A549 (cell line): ENCODE results near the gene RFESD. TPM values are rescaled to one million over a fixed set of nuclear protein-coding genes. Genes with fewer than 3 reads are reported as not detected.

Experiments
- ATAC-seq, 2 experiments: fragments of 200-7000 bp in 1 of 2; fragments of >200 bp in 1 of 2; cut with Nextera tagmentation in 1 of 2; cut with Tn5 transposase in 1 of 2; 3 replicates each; pipeline versions ENCODE4 v1.8.0 to v1.9.1; 2018 to 2020; ENCODE audit warnings: mild to moderate bottlenecking in 1 of 2, moderate library complexity in 1 of 2
- CTCF ChIA-PET: fragments of 300-600 bp; sonication (Branson Sonifier 250); formaldehyde crosslinking; extraction: SDS; loops from one replicate; lab custom pipeline; 2021; ENCODE audit warnings: antibody characterized with exemption, inconsistent platforms; lab: Yijun Ruan, JAX
- POLR2A ChIA-PET: fragments of 350-600 bp; formaldehyde crosslinking; extraction: SDS; loops from one replicate; lab custom pipeline; 2021; ENCODE audit warnings: antibody characterized with exemption, inconsistent platforms; lab: Yijun Ruan, JAX
- DNase-seq, 2 experiments: peaks; one replicate each; pipeline versions ENCODE4 v3.0.0 to v3.0.0-alpha.2; 2011 to 2016; ENCODE audit warnings: low read depth in 1 of 2, low spot score in 1 of 2
- FAIRE-seq: peaks from 2 replicates; lab custom pipeline; 2011; peaks lifted over from hg19 to GRCh38; lab: Jason Lieb, UNC
- H3K27ac ChIP-seq, 2 experiments: fragments of >200 bp; sonication (Bioruptor Twin); formaldehyde crosslinking; 3 replicates each; pipeline ENCODE4 v1.5.1; 2016 to 2017
- H3K4me1 ChIP-seq: fragments of >200 bp; sonication (Bioruptor Twin); formaldehyde crosslinking; 3 replicates; pipeline ENCODE4 v1.6.1; 2016
- H3K4me2 ChIP-seq: fragments of >200 bp; sonication (Bioruptor Twin); formaldehyde crosslinking; 3 replicates; pipeline ENCODE4 v1.6.1; 2016
- H3K4me3 ChIP-seq: fragments of >200 bp; sonication (Bioruptor Twin); formaldehyde crosslinking; 3 replicates; pipeline ENCODE4 v1.5.1; 2016
- H3K9me3 ChIP-seq: fragments of >200 bp; sonication (Bioruptor Twin); formaldehyde crosslinking; 3 replicates; pipeline ENCODE4 v1.6.1; 2016
- CBX2 ChIP-seq: fragments of 200-600 bp; sonication (generic); IDR thresholded peaks from 2 replicates; pipeline ENCODE4 v1.6.1; 2016; ENCODE audit warnings: low read depth, mild to moderate bottlenecking, borderline replicate concordance
- CHD2 ChIP-seq: fragments of 150-350 bp; IDR thresholded peaks from 2 replicates; pipeline ENCODE4 v1.6.1; 2014; ENCODE audit warnings: low read length; ENCODE audit not compliant: partially characterized antibody
- EHMT2 ChIP-seq: fragments of 200-600 bp; sonication (generic); IDR thresholded peaks from 2 replicates; pipeline ENCODE4 v1.6.1; 2016; ENCODE audit warnings: antibody characterized with exemption, low read depth, mild to moderate bottlenecking, moderate library complexity
- FOSL2 ChIP-seq, 2 experiments: fragments of 450-650 bp in 1 of 2; fragments of >200 bp in 1 of 2; sonication (Bioruptor Twin) in 1 of 2; formaldehyde crosslinking; IDR thresholded peaks; 2 replicates each; pipeline versions ENCODE4 v1.5.0 to v1.6.1; 2016 to 2020; ENCODE audit warnings: mild to moderate bottlenecking in 1 of 2, moderate library complexity in 1 of 2
- FOXS1 ChIP-seq: fragments of 250-450 bp; sonication (Bioruptor Pico); IDR thresholded peaks from 2 replicates; pipeline ENCODE4 v1.5.0; 2020; ENCODE audit warnings: mild to moderate bottlenecking, moderate library complexity
- HOXA7 ChIP-seq: fragments of 250-450 bp; sonication (Bioruptor Pico); IDR thresholded peaks from 2 replicates; pipeline ENCODE4 v1.5.0; 2020; ENCODE audit warnings: mild to moderate bottlenecking, moderate library complexity
- HOXB13 ChIP-seq: fragments of 250-450 bp; sonication (Bioruptor Pico); IDR thresholded peaks from 2 replicates; pipeline ENCODE4 v1.5.0; 2020; ENCODE audit warnings: low read depth, mild to moderate bottlenecking, moderate library complexity
- KDM1A ChIP-seq: fragments of 200-600 bp; sonication (generic); IDR thresholded peaks from 2 replicates; pipeline ENCODE4 v1.6.1; 2016; ENCODE audit warnings: low read depth, mild to moderate bottlenecking
- MAZ ChIP-seq: fragments of 150-350 bp; IDR thresholded peaks from 2 replicates; pipeline ENCODE4 v1.6.1; 2014; ENCODE audit warnings: antibody characterized with exemption, low read depth, low read length, borderline replicate concordance
- MYC ChIP-seq: IDR thresholded peaks from 2 replicates; pipeline ENCODE4 v1.6.1; 2012; ENCODE audit warnings: mild to moderate bottlenecking, inconsistent platforms, low read length, improper control_type of control experiment, borderline replicate concordance
- NFE2L2 ChIP-seq: fragments of 150-350 bp; conservative IDR thresholded peaks from 2 replicates; pipeline ENCODE4 v1.6.1; 2014; ENCODE audit warnings: low read length
- NPAS2 ChIP-seq: fragments of 250-450 bp; sonication (Bioruptor Pico); IDR thresholded peaks from 2 replicates; pipeline ENCODE4 v1.8.0; 2022; ENCODE audit warnings: mild to moderate bottlenecking, moderate library complexity, borderline replicate concordance
- NR3C1 ChIP-seq: fragments of >200 bp; sonication (Bioruptor Twin); formaldehyde crosslinking; IDR thresholded peaks from 3 replicates; pipeline ENCODE4 v1.6.1; 2017
- PHF8 ChIP-seq: fragments of 200-600 bp; sonication (generic); IDR thresholded peaks from 2 replicates; pipeline ENCODE4 v1.6.1; 2016; ENCODE audit warnings: low read depth, mild to moderate bottlenecking, antibody characterized with exemption, moderate library complexity, borderline replicate concordance
- POLR2A ChIP-seq: IDR thresholded peaks from 2 replicates; pipeline ENCODE4 v1.6.1; 2012; ENCODE audit warnings: mild to moderate bottlenecking, low read length
- POLR2AphosphoS2 ChIP-seq: conservative IDR thresholded peaks from 2 replicates; pipeline ENCODE4 v1.6.1; 2012; ENCODE audit warnings: low read length, improper control_type of control experiment, inconsistent platforms
- RFX5 ChIP-seq: fragments of 450-650 bp; IDR thresholded peaks from 2 replicates; pipeline ENCODE4 v1.7.1; 2014; ENCODE audit warnings: antibody characterized with exemption, mild to moderate bottlenecking, moderate library complexity
- RNF2 ChIP-seq: fragments of 200-600 bp; sonication (generic); IDR thresholded peaks from 2 replicates; pipeline ENCODE4 v1.6.1; 2016; ENCODE audit warnings: low read depth, mild to moderate bottlenecking, antibody characterized with exemption, moderate library complexity, borderline replicate concordance
- TP53 ChIP-seq: fragments of 250-450 bp; sonication (Bioruptor Pico); IDR thresholded peaks from 2 replicates; pipeline ENCODE4 v1.5.0; 2021; ENCODE audit warnings: mild to moderate bottlenecking, moderate library complexity
- ZSCAN20 ChIP-seq: fragments of 250-450 bp; sonication (Bioruptor Pico); IDR thresholded peaks from 2 replicates; pipeline ENCODE4 v1.8.0; 2022; ENCODE audit warnings: mild to moderate bottlenecking, moderate library complexity
- WGBS: methylation state at CpG from one replicate; pipeline ENCODE4 v1.1.6; 2017; ENCODE audit errors: missing lambda C conversion rate; 5-methylcytosine and 5-hydroxymethylcytosine counted together
- polyA plus RNA-seq, 4 experiments: library from polyadenylated mRNA; depleted of rRNA in 3 of 4; stranded (reverse); fragments of >200 nt; fragmentation: RNase III in 1 of 4; extraction: RNeasy Plus Mini Kit Qiagen cat#74134 plus additional on column Dnase treatment in 1 of 4; gene quantifications; 2 replicates in 3 of 4; 3 replicates in 1 of 4; pipeline ENCODE4 v1.2.3, GENCODE V29; 2011 to 2017
- TF ChIP-seq, protein P1 (sequence below): fragments of >200 bp; sonication (Bioruptor Twin); formaldehyde crosslinking; IDR thresholded peaks from 3 replicates; pipeline ENCODE4 v1.6.1; 2016
- TF ChIP-seq, protein P2 (sequence below): fragments of 450-650 bp; IDR thresholded peaks from 2 replicates; pipeline ENCODE4 v1.6.1; 2014; ENCODE audit warnings: antibody characterized with exemption
- TF ChIP-seq, protein P3 (sequence below): IDR thresholded peaks from 2 replicates; pipeline ENCODE4 v1.6.1; 2012; ENCODE audit warnings: low read depth, borderline replicate concordance
- TF ChIP-seq, protein P4 (sequence below): fragments of 150-350 bp; IDR thresholded peaks from 2 replicates; pipeline ENCODE4 v1.6.1; 2014; ENCODE audit warnings: low read depth, mild to moderate bottlenecking, low read length
- TF ChIP-seq, protein P5 (sequence below): fragments of >200 bp; sonication (Bioruptor Twin); formaldehyde crosslinking; IDR thresholded peaks from 3 replicates; pipeline ENCODE4 v1.5.1; 2016
- TF ChIP-seq, protein P6 (sequence below): fragments of 250-450 bp; sonication (Bioruptor Pico); IDR thresholded peaks from 2 replicates; pipeline ENCODE4 v1.5.0; 2020; ENCODE audit warnings: low read depth, mild to moderate bottlenecking, moderate library complexity

Gene RFESD
- polyA plus RNA-seq, 2 of the 4 experiments (the other 2 are of a cell fraction), result 1.6 to 5.4 TPM

DNA sequence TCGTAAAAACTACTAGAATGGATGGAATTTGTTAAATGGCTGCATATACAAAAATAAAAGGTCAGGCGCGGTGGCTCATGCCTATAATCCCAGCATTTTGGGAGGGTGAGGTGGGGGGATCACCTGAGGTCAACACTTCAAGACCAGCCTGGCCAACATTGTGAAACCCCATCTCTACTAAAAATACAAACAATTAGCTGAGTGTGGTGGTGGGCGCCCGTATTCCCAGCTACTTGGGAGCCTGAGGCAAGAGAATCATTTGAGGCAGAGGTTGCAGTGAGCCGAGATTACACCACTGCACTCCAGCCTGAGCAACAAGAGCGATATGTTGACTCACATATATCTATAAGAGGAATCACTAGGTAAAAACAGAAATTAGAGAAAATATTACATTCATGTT is 36.0 kb upstream of the RFESD start:
- WGBS, result 80% methylated on average over 7 of the region's 7 CpGs
- no peak overlapping the region for H3K4me2 ChIP-seq
- FAIRE-seq, result no peak
- H3K4me3 ChIP-seq, result no peak overlapping the region
- no peak for DNase-seq
- H3K4me1 ChIP-seq, result no peaks in the 10 kb centered on the region
- H3K9me3 ChIP-seq, result peaks cover 6% of the 10 kb centered on the region; the same call in 2 of the 3 replicates
- no peak overlapping the region for H3K27ac ChIP-seq
- POLR2A ChIA-PET, result interaction anchor here (1.0 kb wide), 1 partner anchor 55 kb away, joined by 5 read pairs; the partner anchor contains the start of gene ARSK
- TF ChIP-seq, protein P1, sequence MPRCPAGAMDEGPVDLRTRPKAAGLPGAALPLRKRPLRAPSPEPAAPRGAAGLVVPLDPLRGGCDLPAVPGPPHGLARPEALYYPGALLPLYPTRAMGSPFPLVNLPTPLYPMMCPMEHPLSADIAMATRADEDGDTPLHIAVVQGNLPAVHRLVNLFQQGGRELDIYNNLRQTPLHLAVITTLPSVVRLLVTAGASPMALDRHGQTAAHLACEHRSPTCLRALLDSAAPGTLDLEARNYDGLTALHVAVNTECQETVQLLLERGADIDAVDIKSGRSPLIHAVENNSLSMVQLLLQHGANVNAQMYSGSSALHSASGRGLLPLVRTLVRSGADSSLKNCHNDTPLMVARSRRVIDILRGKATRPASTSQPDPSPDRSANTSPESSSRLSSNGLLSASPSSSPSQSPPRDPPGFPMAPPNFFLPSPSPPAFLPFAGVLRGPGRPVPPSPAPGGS, result no peak
- TF ChIP-seq EHMT2 (no peak), ZSCAN20 (CRISPR knock-in tag) (no peak), POLR2AphosphoS2 (no peak), TP53 (CRISPR knock-in tag) (no peak), FOXS1 (no peak), CBX2 (no peak)
- TF ChIP-seq, protein P2, sequence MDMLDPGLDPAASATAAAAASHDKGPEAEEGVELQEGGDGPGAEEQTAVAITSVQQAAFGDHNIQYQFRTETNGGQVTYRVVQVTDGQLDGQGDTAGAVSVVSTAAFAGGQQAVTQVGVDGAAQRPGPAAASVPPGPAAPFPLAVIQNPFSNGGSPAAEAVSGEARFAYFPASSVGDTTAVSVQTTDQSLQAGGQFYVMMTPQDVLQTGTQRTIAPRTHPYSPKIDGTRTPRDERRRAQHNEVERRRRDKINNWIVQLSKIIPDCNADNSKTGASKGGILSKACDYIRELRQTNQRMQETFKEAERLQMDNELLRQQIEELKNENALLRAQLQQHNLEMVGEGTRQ, result no peak
- TF ChIP-seq, protein P3, sequence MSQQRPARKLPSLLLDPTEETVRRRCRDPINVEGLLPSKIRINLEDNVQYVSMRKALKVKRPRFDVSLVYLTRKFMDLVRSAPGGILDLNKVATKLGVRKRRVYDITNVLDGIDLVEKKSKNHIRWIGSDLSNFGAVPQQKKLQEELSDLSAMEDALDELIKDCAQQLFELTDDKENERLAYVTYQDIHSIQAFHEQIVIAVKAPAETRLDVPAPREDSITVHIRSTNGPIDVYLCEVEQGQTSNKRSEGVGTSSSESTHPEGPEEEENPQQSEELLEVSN, result no peak
- TF ChIP-seq, protein P4, sequence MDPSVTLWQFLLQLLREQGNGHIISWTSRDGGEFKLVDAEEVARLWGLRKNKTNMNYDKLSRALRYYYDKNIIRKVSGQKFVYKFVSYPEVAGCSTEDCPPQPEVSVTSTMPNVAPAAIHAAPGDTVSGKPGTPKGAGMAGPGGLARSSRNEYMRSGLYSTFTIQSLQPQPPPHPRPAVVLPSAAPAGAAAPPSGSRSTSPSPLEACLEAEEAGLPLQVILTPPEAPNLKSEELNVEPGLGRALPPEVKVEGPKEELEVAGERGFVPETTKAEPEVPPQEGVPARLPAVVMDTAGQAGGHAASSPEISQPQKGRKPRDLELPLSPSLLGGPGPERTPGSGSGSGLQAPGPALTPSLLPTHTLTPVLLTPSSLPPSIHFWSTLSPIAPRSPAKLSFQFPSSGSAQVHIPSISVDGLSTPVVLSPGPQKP, result no peak
- TF ChIP-seq, protein P5, sequence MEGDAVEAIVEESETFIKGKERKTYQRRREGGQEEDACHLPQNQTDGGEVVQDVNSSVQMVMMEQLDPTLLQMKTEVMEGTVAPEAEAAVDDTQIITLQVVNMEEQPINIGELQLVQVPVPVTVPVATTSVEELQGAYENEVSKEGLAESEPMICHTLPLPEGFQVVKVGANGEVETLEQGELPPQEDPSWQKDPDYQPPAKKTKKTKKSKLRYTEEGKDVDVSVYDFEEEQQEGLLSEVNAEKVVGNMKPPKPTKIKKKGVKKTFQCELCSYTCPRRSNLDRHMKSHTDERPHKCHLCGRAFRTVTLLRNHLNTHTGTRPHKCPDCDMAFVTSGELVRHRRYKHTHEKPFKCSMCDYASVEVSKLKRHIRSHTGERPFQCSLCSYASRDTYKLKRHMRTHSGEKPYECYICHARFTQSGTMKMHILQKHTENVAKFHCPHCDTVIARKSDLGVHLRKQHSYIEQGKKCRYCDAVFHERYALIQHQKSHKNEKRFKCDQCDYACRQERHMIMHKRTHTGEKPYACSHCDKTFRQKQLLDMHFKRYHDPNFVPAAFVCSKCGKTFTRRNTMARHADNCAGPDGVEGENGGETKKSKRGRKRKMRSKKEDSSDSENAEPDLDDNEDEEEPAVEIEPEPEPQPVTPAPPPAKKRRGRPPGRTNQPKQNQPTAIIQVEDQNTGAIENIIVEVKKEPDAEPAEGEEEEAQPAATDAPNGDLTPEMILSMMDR, result no peak
- no peak for ATAC-seq
- CTCF ChIA-PET, result no interaction called here

DNA sequence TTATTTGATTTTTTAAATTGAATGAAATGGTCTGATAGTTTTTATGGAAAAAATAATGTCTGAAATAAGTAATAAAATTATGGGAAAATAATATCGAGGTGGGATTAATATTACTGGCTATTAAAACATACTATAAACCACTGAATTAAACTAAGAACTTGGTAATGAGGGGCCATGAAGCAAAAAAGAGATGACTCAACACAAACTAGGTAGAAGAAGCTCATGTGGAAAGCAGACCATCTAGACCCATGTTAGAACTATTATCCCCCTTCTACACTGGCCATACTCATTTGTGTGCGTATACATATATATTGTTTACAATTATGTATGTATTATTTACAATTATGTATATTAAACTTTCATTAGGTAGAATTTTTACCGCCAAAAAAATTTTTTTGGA is 35.2 kb upstream of the RFESD start:
- DNase-seq, result no peak
- ChIA-PET POLR2A (interaction anchor here (0.6 kb wide), 1 partner anchor 70 kb away, joined by 3 read pairs; no protein-coding TSS in a partner anchor), CTCF (interaction anchor here (2.1 kb wide), 1 partner anchor 33 kb away, joined by 5 read pairs; no protein-coding TSS in a partner anchor)
- WGBS, result 54% methylated on average over 3 of the region's 3 CpGs
- TF ChIP-seq POLR2A (no peak), NPAS2 (CRISPR knock-in tag) (no peak), HOXB13 (CRISPR knock-in tag) (no peak), KDM1A (no peak), NFE2L2 (no peak), RFX5 (no peak), MYC (no peak), CHD2 (no peak), FOSL2 (IDR thresholded peaks at IDR 0.05) (no peak), FOSL2 (CRISPR knock-in tag; IDR thresholded peaks at IDR 0.05) (no peak), MAZ (no peak), PHF8 (no peak), HOXA7 (CRISPR knock-in tag) (no peak), RNF2 (no peak), NR3C1 (no peak)
- TF ChIP-seq, protein P6, sequence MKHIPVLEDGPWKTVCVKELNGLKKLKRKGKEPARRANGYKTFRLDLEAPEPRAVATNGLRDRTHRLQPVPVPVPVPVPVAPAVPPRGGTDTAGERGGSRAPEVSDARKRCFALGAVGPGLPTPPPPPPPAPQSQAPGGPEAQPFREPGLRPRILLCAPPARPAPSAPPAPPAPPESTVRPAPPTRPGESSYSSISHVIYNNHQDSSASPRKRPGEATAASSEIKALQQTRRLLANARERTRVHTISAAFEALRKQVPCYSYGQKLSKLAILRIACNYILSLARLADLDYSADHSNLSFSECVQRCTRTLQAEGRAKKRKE (CRISPR knock-in tag), result no peak
- Histone ChIP-seq H3K4me3 (no peak overlapping the region), H3K4me1 (no peaks in the 10 kb centered on the region), H3K4me2 (no peak overlapping the region), H3K27ac (no peak overlapping the region), H3K9me3 (peaks cover 6% of the 10 kb centered on the region; the same call in 2 of the 3 replicates)
- no peak for ATAC-seq
- FAIRE-seq, result no peak
